OCI-LY3 (cell line): ENCODE measurements around the gene CPLANE1.

Source experiments
- H2AFZ ChIP-seq: fragments of 200-600, 300-600 bp; shearing (Covaris generic); 2 replicates; pipeline ENCODE4 v1.6.0; 2014; ENCODE audit warnings: antibody characterized with exemption, low read depth, low read length
- H3K27ac ChIP-seq: fragments of 200-600, 300-600 bp; sonication (generic); 2 replicates; pipeline ENCODE4 v1.5.1; 2014; ENCODE audit warnings: mild to moderate bottlenecking, low read length, moderate library complexity, mixed read lengths
- H3K27me3 ChIP-seq: fragments of 200-600, 300-600 bp; sonication (generic); 2 replicates; pipeline ENCODE4 v1.6.1; 2014; ENCODE audit warnings: low read depth, low read length, mixed read lengths
- H3K36me3 ChIP-seq: fragments of 200-600, 300-600 bp; sonication (generic); replicated peaks from 2 replicates; pipeline ENCODE3; 2014; ENCODE audit warnings: low read depth, low read length, mixed read lengths
- H3K4me1 ChIP-seq: fragments of 300-600, 200-600 bp; sonication (generic); 2 replicates; pipeline ENCODE4 v1.6.1; 2014; ENCODE audit warnings: low read length, mixed read lengths
- H3K4me2 ChIP-seq: fragments of 200-600, 300-600 bp; sonication (generic); 2 replicates; pipeline ENCODE4 v1.6.1; 2014; ENCODE audit warnings: low read length, mixed read lengths
- H3K4me3 ChIP-seq: fragments of 300-600, 200-600 bp; sonication (generic); 2 replicates; pipeline ENCODE4 v1.5.1; 2014; ENCODE audit warnings: antibody characterized with exemption, mild to moderate bottlenecking, low read length, moderate library complexity
- H3K79me2 ChIP-seq: fragments of 300-600, 200-600 bp; shearing (Covaris generic); 2 replicates; pipeline ENCODE4 v1.6.1; 2014; ENCODE audit warnings: mild to moderate bottlenecking, low read length, mixed read lengths
- H3K9ac ChIP-seq: fragments of 300-600, 200-600 bp; shearing (Covaris generic); 2 replicates; pipeline ENCODE4 v1.6.0; 2014; ENCODE audit warnings: mild to moderate bottlenecking, low read length, moderate library complexity
- H3K9me3 ChIP-seq: fragments of 200-600, 300-600 bp; shearing (Covaris generic); 2 replicates; pipeline ENCODE4 v1.6.1; 2014; ENCODE audit warnings: low read length, mixed read lengths; ENCODE audit not compliant: insufficient read depth
- H4K20me1 ChIP-seq: fragments of 200-600, 300-600 bp; sonication (generic); 2 replicates; pipeline ENCODE4 v1.6.1; 2016; ENCODE audit warnings: low read length, mixed read lengths; ENCODE audit not compliant: insufficient read depth
- EZH2phosphoT487 ChIP-seq: fragments of 200-600 bp; shearing (Covaris generic); IDR thresholded peaks from 2 replicates; pipeline ENCODE4 v1.6.1; 2018; ENCODE audit warnings: antibody characterized with exemption, mixed run types, low read depth
- TF ChIP-seq, protein P1 (sequence below): fragments of 200-600, 300-600 bp; sonication (generic); IDR thresholded peaks from 2 replicates; pipeline ENCODE4 v1.5.1; 2014; ENCODE audit warnings: antibody characterized with exemption, low read length, low read depth

Gene CPLANE1

DNA sequence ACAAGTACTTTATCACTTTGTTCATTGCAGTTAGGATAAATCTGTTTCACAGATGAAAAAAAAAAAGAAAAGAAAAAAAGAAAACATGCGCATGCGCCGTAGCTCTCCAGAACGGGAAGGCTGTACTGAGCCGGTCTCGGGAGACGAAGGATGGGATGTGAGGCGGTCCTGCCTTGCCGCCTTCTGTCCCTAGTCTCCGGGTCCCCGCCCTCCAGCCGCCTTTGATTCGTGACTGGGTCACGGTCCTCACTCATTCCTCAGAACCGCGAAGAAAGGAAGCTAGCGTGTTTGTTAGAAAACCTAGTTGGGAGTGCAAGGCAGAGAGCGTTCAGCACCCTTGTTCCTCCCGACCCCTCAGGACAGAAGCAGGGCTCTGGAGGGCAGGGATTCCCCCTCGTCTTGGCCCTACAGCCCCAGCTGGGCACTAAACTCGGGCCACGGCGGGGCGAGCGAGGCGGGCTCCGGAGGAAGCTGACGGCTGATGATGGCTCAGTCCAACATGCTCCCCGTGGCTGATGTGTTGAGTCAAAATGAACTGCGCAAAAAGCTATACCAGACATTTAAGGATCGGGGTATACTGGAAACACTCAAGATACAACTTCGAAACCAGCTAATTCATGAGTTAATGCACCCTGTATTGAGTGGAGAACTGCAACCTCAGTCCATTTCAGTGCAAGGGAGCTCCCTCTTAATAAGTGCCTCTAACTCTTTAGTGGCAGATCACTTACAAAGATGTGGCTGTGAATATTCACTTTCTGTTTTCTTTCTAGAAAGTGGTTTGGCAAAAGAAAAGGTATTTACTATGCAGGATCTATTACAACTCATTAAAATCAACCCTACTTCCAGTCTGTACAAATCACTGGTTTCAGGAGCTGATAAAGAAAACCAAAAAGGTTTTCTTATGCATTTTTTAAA is 40.0 kb downstream of the CPLANE1 start:
- no peaks in the 10 kb centered on the region for H3K79me2 ChIP-seq
- TF ChIP-seq EZH2phosphoT487 = no peak
- TF ChIP-seq, protein P1, sequence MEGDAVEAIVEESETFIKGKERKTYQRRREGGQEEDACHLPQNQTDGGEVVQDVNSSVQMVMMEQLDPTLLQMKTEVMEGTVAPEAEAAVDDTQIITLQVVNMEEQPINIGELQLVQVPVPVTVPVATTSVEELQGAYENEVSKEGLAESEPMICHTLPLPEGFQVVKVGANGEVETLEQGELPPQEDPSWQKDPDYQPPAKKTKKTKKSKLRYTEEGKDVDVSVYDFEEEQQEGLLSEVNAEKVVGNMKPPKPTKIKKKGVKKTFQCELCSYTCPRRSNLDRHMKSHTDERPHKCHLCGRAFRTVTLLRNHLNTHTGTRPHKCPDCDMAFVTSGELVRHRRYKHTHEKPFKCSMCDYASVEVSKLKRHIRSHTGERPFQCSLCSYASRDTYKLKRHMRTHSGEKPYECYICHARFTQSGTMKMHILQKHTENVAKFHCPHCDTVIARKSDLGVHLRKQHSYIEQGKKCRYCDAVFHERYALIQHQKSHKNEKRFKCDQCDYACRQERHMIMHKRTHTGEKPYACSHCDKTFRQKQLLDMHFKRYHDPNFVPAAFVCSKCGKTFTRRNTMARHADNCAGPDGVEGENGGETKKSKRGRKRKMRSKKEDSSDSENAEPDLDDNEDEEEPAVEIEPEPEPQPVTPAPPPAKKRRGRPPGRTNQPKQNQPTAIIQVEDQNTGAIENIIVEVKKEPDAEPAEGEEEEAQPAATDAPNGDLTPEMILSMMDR = no peak
- H3K9me3 ChIP-seq = no peaks in the 10 kb centered on the region
- no peak overlapping the region for H3K4me3 ChIP-seq
- no peak overlapping the region for H2AFZ ChIP-seq
- no peaks in the 10 kb centered on the region for H3K36me3 ChIP-seq
- no peaks in the 10 kb centered on the region for H3K27me3 ChIP-seq
- no peak overlapping the region for H3K9ac ChIP-seq
- H3K27ac ChIP-seq = no peak overlapping the region
- no peak overlapping the region for H3K4me2 ChIP-seq
- no peaks in the 10 kb centered on the region for H4K20me1 ChIP-seq
- no peaks in the 10 kb centered on the region for H3K4me1 ChIP-seq

DNA sequence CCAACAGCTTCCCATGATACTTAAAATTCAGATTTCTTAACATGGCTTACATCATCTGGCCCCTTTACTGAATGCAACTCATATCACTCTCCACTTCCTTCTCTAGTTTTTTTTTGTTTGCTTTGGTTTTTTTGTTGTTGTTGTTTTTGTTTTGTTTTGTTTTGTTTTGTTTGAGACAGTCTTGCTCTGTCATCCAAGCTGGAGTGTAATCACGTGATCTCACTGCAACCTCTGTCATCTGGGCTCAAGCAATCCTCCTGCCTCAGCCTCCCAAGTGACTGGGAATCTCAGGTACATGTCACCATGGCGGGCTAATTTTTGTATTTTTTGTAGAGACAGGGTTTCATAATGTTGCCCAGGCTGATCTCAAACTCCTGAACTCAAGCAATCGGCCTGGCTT is 41.4 kb downstream of the CPLANE1 start:
- no peaks in the 10 kb centered on the region for H3K27me3 ChIP-seq
- H3K36me3 ChIP-seq = no peaks in the 10 kb centered on the region
- no peak overlapping the region for H3K9ac ChIP-seq
- H2AFZ ChIP-seq = no peak overlapping the region
- H4K20me1 ChIP-seq = no peaks in the 10 kb centered on the region
- no peaks in the 10 kb centered on the region for H3K4me1 ChIP-seq
- no peaks in the 10 kb centered on the region for H3K79me2 ChIP-seq
- no peaks in the 10 kb centered on the region for H3K9me3 ChIP-seq
- TF ChIP-seq EZH2phosphoT487 = no peak
- TF ChIP-seq, protein P1 = no peak
- H3K27ac ChIP-seq = no peak overlapping the region
- H3K4me2 ChIP-seq = no peak overlapping the region
- no peak overlapping the region for H3K4me3 ChIP-seq

DNA sequence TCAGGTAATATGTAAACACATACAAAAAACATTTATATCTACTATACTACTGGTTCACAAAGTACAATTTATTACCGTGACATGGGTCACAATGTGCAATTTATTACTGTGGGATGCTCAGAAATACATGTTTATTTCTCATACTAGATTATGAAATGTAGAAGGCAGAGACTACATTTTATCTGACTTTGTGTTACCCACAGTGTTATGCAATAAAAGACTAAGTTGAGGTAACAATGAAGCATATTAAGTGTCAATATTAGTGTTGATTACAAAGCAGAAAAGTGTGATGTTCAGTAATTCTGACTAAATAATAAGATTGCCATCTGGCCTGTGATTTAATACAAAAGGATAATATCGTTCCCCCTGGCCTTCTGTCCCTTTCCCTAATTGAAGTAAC is 42.4 kb downstream of the CPLANE1 start:
- Histone ChIP-seq H3K27me3 (no peaks in the 10 kb centered on the region), H3K9me3 (no peaks in the 10 kb centered on the region), H3K4me1 (no peaks in the 10 kb centered on the region), H2AFZ (no peak overlapping the region), H4K20me1 (no peaks in the 10 kb centered on the region), H3K36me3 (no peaks in the 10 kb centered on the region), H3K79me2 (no peaks in the 10 kb centered on the region), H3K27ac (no peak overlapping the region), H3K4me3 (no peak overlapping the region), H3K9ac (no peak overlapping the region), H3K4me2 (no peak overlapping the region)
- no peak for TF ChIP-seq EZH2phosphoT487
- TF ChIP-seq, protein P1 = no peak

DNA sequence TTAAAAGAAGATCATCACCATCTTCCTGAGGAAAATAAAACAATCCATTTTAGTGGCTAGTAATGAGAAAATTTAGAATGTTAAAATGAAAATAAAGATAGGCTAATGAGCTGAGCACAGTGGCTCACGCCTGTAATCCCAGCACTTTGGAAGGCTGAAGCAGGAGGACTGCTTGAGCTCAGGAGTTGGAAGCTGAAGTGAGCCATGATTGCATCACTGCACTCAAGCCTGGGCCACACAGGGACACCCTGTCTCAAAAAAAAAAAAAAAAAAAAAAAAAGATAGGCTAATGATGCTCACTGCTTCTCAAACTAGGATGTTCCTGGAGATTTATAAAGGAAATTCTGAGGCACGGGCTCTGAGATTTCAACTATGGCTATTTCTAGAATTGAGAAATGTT is 50.3 kb downstream of the CPLANE1 start:
- H3K27me3 ChIP-seq = no peaks in the 10 kb centered on the region
- no peaks in the 10 kb centered on the region for H3K9me3 ChIP-seq
- H3K9ac ChIP-seq = no peak overlapping the region
- no peaks in the 10 kb centered on the region for H4K20me1 ChIP-seq
- no peak overlapping the region for H3K4me3 ChIP-seq
- no peak overlapping the region for H3K27ac ChIP-seq
- TF ChIP-seq, protein P1 = no peak
- no peak for TF ChIP-seq EZH2phosphoT487
- H3K36me3 ChIP-seq = peaks cover 2% of the 10 kb centered on the region
- no peaks in the 10 kb centered on the region for H3K79me2 ChIP-seq
- no peak overlapping the region for H2AFZ ChIP-seq
- H3K4me1 ChIP-seq = peaks cover 10% of the 10 kb centered on the region; the same call in 1 of the 2 replicates
- no peak overlapping the region for H3K4me2 ChIP-seq
